ENCODE measurements around the gene ZBTB7A. TPM values are rescaled to one million over a fixed set of nuclear protein-coding genes. Genes with fewer than 3 reads are reported as not detected.

The ZBTB7A gene
- total and polyA plus RNA-seq, 2 of the 4 experiments (the other 2 are of a cell fraction): 3.2 to 10.3 TPM

- Histone ChIP-seq H3K79me1 (ENCODE audit: low read depth in 1 of 2, low read length in 2 of 2) (peaks cover 26 to 76% of the 10 kb centered on the region in 2 experiments), H3K27ac (ENCODE audit: insufficient read depth, low read length) (no peak overlapping the region), H4K8ac (ENCODE audit: low read depth in 2 of 2, low read length in 2 of 2) (no peak overlapping the region), H4K5ac (ENCODE audit: low read depth, low read length) (no peak overlapping the region), H3K9me3 (ENCODE audit: control insufficient read depth, insufficient read depth, low read length) (no peaks in the 10 kb centered on the region), H4K91ac (ENCODE audit: insufficient read depth, low read depth, low read length) (no peak overlapping the region), H3K56ac (ENCODE audit: extremely low read depth, insufficient read depth, low read length) (no peak overlapping the region), H3K4ac (ENCODE audit: low read depth, low read length) (no peak overlapping the region), H2BK5ac (ENCODE audit: low read depth, low read length, poor library complexity, severe bottlenecking) (no peak overlapping the region), H3K36me3 (ENCODE audit: control insufficient read depth, insufficient read depth, low read length) (peaks cover 76% of the 10 kb centered on the region), H3K4me1 (ENCODE audit: control insufficient read depth, insufficient read depth, low read length) (no peaks in the 10 kb centered on the region), H2AK5ac (ENCODE audit: low read depth, low read length) (no peak overlapping the region), H3K27me3 (ENCODE audit: control insufficient read depth, insufficient read depth, low read length) (no peaks in the 10 kb centered on the region), H3K18ac (ENCODE audit: low read depth, low read length) (no peak overlapping the region), H3K9ac (ENCODE audit: low read depth, low read length) (no peak overlapping the region), H2AFZ (replicated peaks; ENCODE audit: low read length, poor library complexity) (no peak overlapping the region), H3K4me2 (ENCODE audit: low read depth, low read length) (no peak overlapping the region), H2BK120ac (ENCODE audit: low read depth, low read length) (no peak overlapping the region), H2BK15ac (ENCODE audit: low read depth, low read length) (no peak overlapping the region), H3K14ac (replicated peaks; ENCODE audit: low read depth, low read length) (no peak overlapping the region), H3K4me3 (ENCODE audit: insufficient read depth, low read depth, low read length) (no peak overlapping the region), H2BK20ac (ENCODE audit: low read depth, low read length) (no peak overlapping the region), H4K20me1 (ENCODE audit: insufficient read depth, low read length) (peaks cover 46% of the 10 kb centered on the region), H3K23ac (ENCODE audit: low read depth, low read length) (no peak overlapping the region), H3K9me1 (ENCODE audit: insufficient read depth, low read length) (peaks cover 5% of the 10 kb centered on the region), H2AK9ac (replicated peaks; ENCODE audit: low read depth, low read length, poor library complexity) (no peak overlapping the region)
- intact Hi-C loops (cut with micrococcal nuclease) (no loop called here), dilution Hi-C loops (cut with HindIII; ENCODE audit: low sequenced_read_pairs, unreplicated experiment) (no loop called here), in situ Hi-C loops (cut with MboI; ENCODE audit: low sequenced_read_pairs) (no loop called here)
- DNase-seq (no peak), ATAC-seq (ENCODE audit: low read depth) (no peak)
- TF ChIP-seq SMC3 (IDR thresholded peaks at IDR 0.05; ENCODE audit: low read depth, low read length) (no peak), FOS (IDR thresholded peaks at IDR 0.05; ENCODE audit: low read depth, low read length) (no peak), MAFK (IDR thresholded peaks at IDR 0.05; ENCODE audit: low read depth, low read length) (no peak), RCOR1 (IDR thresholded peaks at IDR 0.05; ENCODE audit: insufficient replicate concordance, low read length) (no peak), CTCF (conservative IDR thresholded peaks at IDR 0.05; ENCODE audit: low read depth, low read length) (no peak), RFX5 (IDR thresholded peaks at IDR 0.05; ENCODE audit: low read depth, low read length) (no peak), RAD21 (IDR thresholded peaks at IDR 0.05; ENCODE audit: low read length) (no peak)
- BruUV-seq (replicated peaks): no TSS peak
- ChIA-PET CTCF (no interaction called here), POLR2A (ENCODE audit: unreplicated experiment) (no interaction called here)
- 79% methylated on average over 13 of the region's 22 CpGs; no CpG with 5 or more reads in 1 of the 2 experiments for WGBS, 2 experiments (ENCODE audit: extremely low coverage in 2 of 2, insufficient read length in 1 of 2)
Observed at GRCh38 chr19:4113398-4114088, 46.8 kb upstream of the ZBTB7A start.
